ENCODE results near the gene SEMA5B. TPM values are rescaled to one million over a fixed set of nuclear protein-coding genes. Genes with fewer than 3 reads are reported as not detected.

Gene SEMA5B, protein sequence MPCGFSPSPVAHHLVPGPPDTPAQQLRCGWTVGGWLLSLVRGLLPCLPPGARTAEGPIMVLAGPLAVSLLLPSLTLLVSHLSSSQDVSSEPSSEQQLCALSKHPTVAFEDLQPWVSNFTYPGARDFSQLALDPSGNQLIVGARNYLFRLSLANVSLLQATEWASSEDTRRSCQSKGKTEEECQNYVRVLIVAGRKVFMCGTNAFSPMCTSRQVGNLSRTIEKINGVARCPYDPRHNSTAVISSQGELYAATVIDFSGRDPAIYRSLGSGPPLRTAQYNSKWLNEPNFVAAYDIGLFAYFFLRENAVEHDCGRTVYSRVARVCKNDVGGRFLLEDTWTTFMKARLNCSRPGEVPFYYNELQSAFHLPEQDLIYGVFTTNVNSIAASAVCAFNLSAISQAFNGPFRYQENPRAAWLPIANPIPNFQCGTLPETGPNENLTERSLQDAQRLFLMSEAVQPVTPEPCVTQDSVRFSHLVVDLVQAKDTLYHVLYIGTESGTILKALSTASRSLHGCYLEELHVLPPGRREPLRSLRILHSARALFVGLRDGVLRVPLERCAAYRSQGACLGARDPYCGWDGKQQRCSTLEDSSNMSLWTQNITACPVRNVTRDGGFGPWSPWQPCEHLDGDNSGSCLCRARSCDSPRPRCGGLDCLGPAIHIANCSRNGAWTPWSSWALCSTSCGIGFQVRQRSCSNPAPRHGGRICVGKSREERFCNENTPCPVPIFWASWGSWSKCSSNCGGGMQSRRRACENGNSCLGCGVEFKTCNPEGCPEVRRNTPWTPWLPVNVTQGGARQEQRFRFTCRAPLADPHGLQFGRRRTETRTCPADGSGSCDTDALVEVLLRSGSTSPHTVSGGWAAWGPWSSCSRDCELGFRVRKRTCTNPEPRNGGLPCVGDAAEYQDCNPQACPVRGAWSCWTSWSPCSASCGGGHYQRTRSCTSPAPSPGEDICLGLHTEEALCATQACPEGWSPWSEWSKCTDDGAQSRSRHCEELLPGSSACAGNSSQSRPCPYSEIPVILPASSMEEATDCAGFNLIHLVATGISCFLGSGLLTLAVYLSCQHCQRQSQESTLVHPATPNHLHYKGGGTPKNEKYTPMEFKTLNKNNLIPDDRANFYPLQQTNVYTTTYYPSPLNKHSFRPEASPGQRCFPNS
- not detected in 2 replicates for total RNA-seq

DNA sequence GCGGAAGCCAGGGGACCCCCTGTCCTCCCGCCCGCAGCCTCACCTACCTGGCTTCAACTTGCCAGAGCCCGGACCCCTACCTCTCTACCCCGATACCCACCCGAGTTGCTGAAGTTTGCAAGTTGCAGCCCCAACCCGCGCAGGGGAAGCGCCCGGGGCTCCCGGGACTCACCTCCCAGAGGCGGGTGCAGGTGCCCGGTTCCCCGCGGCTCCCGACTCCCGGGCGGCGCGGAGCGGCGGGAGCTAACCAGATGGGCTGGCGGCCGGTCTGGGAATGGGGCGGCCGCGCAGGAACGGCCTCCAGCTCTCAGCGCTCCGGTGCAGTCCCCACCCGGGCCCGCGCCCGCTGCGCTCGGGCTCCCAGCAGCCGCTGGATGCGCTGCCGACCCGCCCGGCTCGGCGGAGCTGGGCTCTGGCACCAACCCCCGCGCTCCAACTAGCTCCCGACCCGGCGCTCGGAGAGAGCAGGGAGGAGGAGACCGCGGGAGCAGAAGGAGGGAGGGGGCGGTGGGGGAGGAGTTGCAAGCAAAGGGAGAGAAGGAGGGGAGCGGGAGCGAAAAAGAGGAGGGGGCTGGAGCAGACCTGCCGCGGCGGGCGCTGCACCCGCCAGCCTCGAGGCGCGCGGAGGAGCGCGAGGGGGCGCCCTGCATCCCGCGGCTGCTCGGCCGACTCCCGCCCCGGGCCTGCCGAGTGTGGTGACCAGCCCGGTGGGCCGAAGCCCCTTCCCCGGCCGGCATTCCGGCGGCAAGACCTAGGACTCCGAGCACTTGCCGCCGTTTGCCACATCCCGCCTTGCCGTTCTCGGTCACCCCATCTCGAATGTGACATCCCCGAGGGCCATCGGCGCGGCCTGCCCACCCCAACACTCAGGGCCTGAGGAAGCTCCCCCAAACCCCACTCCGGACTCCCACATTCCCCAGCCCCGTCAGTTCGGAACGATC lies at the start of gene SEMA5B:
Gene SEMA5B, minus strand, starts transcription at position 472 of the 941 bp plus-strand sequence. CDS start 66,500 bp downstream, outside the sequence.

DNA sequence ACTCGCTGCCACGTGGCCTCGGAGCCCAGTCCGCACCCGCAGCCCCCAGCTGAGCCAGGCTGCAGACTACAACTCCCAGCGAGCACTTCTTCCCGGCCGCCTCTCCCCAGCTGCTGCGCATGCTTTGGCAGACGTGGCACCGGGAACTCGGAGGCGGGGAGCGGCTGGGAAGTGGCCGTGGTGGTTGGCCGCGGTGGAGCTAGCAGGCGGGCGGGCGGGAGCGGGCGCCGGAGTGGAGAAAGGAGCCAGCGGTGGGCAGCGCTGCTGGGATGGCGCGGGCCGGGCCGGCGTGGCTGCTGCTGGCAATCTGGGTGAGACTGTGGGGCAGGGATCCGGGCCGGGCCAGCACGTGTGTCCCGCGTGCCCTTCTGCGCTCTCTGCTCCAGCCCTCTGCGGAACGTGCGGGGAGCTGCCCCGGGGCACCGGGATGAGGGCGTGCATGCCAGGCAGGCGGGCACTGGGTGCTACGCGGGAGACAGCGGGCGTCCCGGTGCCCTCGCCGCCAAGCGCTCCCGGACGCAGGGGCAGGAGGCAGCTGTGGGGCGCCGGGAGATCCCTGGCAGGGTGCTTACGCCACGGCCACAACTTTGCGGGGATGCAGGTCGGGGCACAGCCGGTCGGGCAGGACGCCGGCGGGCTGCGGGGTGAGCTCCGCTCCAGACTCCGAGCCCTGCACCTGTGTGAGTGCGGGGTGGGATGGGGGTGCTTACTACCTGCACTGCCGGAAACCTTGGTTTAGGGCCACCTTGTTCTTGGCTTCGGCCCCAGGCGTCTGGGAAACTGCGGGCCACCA lies 39.5 kb upstream of the SEMA5B start, which contains the start of gene PDIA5:
Gene PDIA5, plus strand, starts transcription at position 130 of the 793 bp plus-strand sequence. Its CDS starts 140 bp downstream, at position 270.

Other genes starting within 250 kb of the SEMA5B start
- gene HSPBAP1, start 233.9 kb downstream of the SEMA5B start, total RNA-seq: 2.4 and 4.2 TPM in 2 replicates
- gene SLC49A4, start 232.7 kb downstream of the SEMA5B start, total RNA-seq: 12.7 and 19.0 TPM in 2 replicates
- gene PDIA5, start 39.3 kb upstream of the SEMA5B start, total RNA-seq: 20.3 and 28.0 TPM in 2 replicates
- 21.4 and 35.2 TPM in 2 replicates for gene SEC22A, start 174.2 kb upstream of the SEMA5B start, total RNA-seq